ENCODE measurements around the gene INO80.

DNA sequence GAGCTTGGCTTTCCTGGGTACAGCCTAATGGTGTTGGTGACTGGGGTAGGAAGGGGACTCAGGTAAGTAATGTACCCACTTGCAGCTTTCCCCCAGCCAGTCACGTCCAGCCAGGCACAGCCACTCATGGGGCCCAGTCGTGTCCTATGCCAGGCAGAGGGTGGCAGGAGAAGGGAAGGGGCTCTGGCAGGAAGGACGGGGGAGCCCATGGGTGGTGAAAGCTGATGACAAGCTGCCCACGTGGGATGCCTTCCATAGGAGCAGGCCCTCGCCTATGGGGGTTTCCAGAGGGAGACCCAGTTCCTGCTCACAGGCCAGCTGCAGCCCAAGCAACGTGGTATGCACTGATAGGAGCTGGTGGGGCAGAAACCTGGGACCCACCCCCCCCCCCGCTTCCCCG, 152.1 kb downstream of the INO80 start:
- TF ChIP-seq, protein P1, sequence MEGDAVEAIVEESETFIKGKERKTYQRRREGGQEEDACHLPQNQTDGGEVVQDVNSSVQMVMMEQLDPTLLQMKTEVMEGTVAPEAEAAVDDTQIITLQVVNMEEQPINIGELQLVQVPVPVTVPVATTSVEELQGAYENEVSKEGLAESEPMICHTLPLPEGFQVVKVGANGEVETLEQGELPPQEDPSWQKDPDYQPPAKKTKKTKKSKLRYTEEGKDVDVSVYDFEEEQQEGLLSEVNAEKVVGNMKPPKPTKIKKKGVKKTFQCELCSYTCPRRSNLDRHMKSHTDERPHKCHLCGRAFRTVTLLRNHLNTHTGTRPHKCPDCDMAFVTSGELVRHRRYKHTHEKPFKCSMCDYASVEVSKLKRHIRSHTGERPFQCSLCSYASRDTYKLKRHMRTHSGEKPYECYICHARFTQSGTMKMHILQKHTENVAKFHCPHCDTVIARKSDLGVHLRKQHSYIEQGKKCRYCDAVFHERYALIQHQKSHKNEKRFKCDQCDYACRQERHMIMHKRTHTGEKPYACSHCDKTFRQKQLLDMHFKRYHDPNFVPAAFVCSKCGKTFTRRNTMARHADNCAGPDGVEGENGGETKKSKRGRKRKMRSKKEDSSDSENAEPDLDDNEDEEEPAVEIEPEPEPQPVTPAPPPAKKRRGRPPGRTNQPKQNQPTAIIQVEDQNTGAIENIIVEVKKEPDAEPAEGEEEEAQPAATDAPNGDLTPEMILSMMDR (IDR thresholded peaks at IDR 0.05), result no peak
- no peak for TF ChIP-seq POLR2A (IDR thresholded peaks at IDR 0.05)
- no peak for TF ChIP-seq POLR2AphosphoS5 (IDR thresholded peaks at IDR 0.05)

All from upper lobe of left lung (tissue), 4 donors.